Liver (tissue), 9 donors: ENCODE data around the gene IL11. TPM values are rescaled to one million over a fixed set of nuclear protein-coding genes. Genes with fewer than 3 reads are reported as not detected.
A peak's percentile ranks its signal among the peaks of the same experiment; 100 is the strongest.

Experiments
- DNase-seq: peaks from one replicate; pipeline ENCODE4 v3.0.0-alpha.2; 2017; ENCODE audit warnings: low spot score
- H3K27ac ChIP-seq, 2 donors: one replicate each; pipeline ENCODE4 v1.7.0; 2013; ENCODE audit warnings: inconsistent platforms in 2 of 2, low read length in 2 of 2, control low read depth in 1 of 2, low read depth in 1 of 2, mild to moderate bottlenecking in 1 of 2
- H3K27me3 ChIP-seq, 4 donors: one replicate each; pipeline versions ENCODE4 v1.6.1 to v1.7.0; 2013; ENCODE audit warnings: low read length in 3 of 4, inconsistent platforms in 1 of 4, mild to moderate bottlenecking in 1 of 4, moderate library complexity in 1 of 4; ENCODE audit not compliant: control insufficient read depth in 4 of 4, insufficient read depth in 4 of 4
- H3K36me3 ChIP-seq, 4 donors: one replicate each; pipeline versions ENCODE4 v1.6.1 to v1.7.0; 2013; ENCODE audit warnings: low read length in 3 of 4, mild to moderate bottlenecking in 3 of 4, low read depth in 1 of 4, moderate library complexity in 1 of 4; ENCODE audit not compliant: control insufficient read depth in 4 of 4, insufficient read depth in 3 of 4
- H3K4me1 ChIP-seq, 4 donors: one replicate each; pipeline versions ENCODE4 v1.6.1 to v1.7.0; 2013; ENCODE audit warnings: low read length in 3 of 4, mild to moderate bottlenecking in 3 of 4, moderate library complexity in 1 of 4; ENCODE audit not compliant: control insufficient read depth in 4 of 4, insufficient read depth in 4 of 4
- H3K4me3 ChIP-seq, 3 donors: one replicate each; pipeline versions ENCODE4 v1.6.1 to v1.7.0; 2013; ENCODE audit warnings: low read length in 3 of 3, control low read depth in 1 of 3, low read depth in 1 of 3, mild to moderate bottlenecking in 1 of 3
- H3K9ac ChIP-seq, 2 donors: one replicate each; pipeline ENCODE4 v1.7.0; 2013; ENCODE audit warnings: low read length in 2 of 2, mild to moderate bottlenecking in 2 of 2, moderate library complexity in 2 of 2, control low read depth in 1 of 2, low read depth in 1 of 2
- H3K9me3 ChIP-seq, 4 donors: one replicate each; pipeline versions ENCODE4 v1.6.1 to v1.7.0; 2013; ENCODE audit warnings: low read length in 3 of 4; ENCODE audit not compliant: control insufficient read depth in 4 of 4
- EGR1 ChIP-seq, 2 donors: IDR thresholded peaks; 2 replicates each; pipeline ENCODE4 v1.6.1; 2016 to 2018; ENCODE audit warnings: antibody characterized with exemption in 2 of 2, low read depth in 2 of 2
- FOXA1 ChIP-seq: IDR thresholded peaks from 2 replicates; pipeline ENCODE4 v1.6.1; 2016; ENCODE audit warnings: antibody characterized with exemption
- FOXA2 ChIP-seq: IDR thresholded peaks from 2 replicates; pipeline ENCODE4 v1.6.1; 2016; ENCODE audit warnings: antibody characterized with exemption
- GABPA ChIP-seq, 2 donors: IDR thresholded peaks in 1 of 2; conservative IDR thresholded peaks in 1 of 2; 2 replicates each; pipeline ENCODE4 v1.6.1; 2016; ENCODE audit warnings: antibody characterized with exemption in 2 of 2, mild to moderate bottlenecking in 1 of 2, moderate library complexity in 1 of 2
- HNF4A ChIP-seq, 2 donors: conservative IDR thresholded peaks; 2 replicates each; pipeline ENCODE4 v1.6.1; 2016; ENCODE audit warnings: antibody characterized with exemption in 2 of 2, mild to moderate bottlenecking in 2 of 2
- HNF4G ChIP-seq: IDR thresholded peaks from 2 replicates; pipeline ENCODE4 v1.6.1; 2016; ENCODE audit warnings: antibody characterized with exemption
- NR2F2 ChIP-seq: IDR thresholded peaks from 2 replicates; pipeline ENCODE4 v1.6.1; 2016; ENCODE audit warnings: antibody characterized with exemption
- RAD21 ChIP-seq, 2 donors: IDR thresholded peaks; 2 replicates each; pipeline ENCODE4 v1.6.1; 2016; ENCODE audit warnings: antibody characterized with exemption in 2 of 2, mild to moderate bottlenecking in 2 of 2
- RXRA ChIP-seq, 2 donors: IDR thresholded peaks; 2 replicates each; pipeline ENCODE4 v1.6.1; 2017 to 2018; ENCODE audit warnings: antibody characterized with exemption in 2 of 2, mild to moderate bottlenecking in 1 of 2
- SP1 ChIP-seq: IDR thresholded peaks from 2 replicates; pipeline ENCODE4 v1.6.1; 2018; ENCODE audit warnings: antibody characterized with exemption, mild to moderate bottlenecking
- TAF1 ChIP-seq: conservative IDR thresholded peaks from 2 replicates; pipeline ENCODE4 v1.6.1; 2016; ENCODE audit warnings: antibody characterized with exemption, mild to moderate bottlenecking
- YY1 ChIP-seq: IDR thresholded peaks from 2 replicates; pipeline ENCODE4 v1.6.1; 2016; ENCODE audit warnings: antibody characterized with exemption, mild to moderate bottlenecking
- WGBS: extraction: QIAGEN DNeasy Blood & Tissue Kit; methylation state at CpG from one replicate; pipeline ENCODE4 v1.1.7; 2013; 5-methylcytosine and 5-hydroxymethylcytosine counted together
- polyA plus RNA-seq, 2 donors: library from polyadenylated mRNA; stranded (reverse) in 1 of 2; unstranded in 1 of 2; fragments of 200-250 nt in 1 of 2; fragments of >200 nt in 1 of 2; fragmentation: Nextera tagmentation in 1 of 2; extraction: Ambion mirVana in 1 of 2; gene quantifications; one replicate each; pipeline versions ENCODE4 v1.2.1 to v1.2.3, GENCODE V29; 2013 to 2015
- total RNA-seq, 2 donors: library from RNA; depleted of rRNA; stranded (reverse); fragments of >200 nt; gene quantifications; one replicate each; pipeline ENCODE4 v1.2.3, GENCODE V29; 2014
- TF ChIP-seq, protein P1 (sequence below): IDR thresholded peaks from 2 replicates; pipeline ENCODE4 v1.6.1; 2016; ENCODE audit warnings: antibody characterized with exemption
- TF ChIP-seq, protein P2 (sequence below): fragments of 150-350 bp; IDR thresholded peaks from 2 replicates; pipeline ENCODE4 v1.5.1; 2017; ENCODE audit warnings: improper control_type of control experiment, low read depth, low read length; ENCODE audit not compliant: missing input control
- TF ChIP-seq, protein P3 (sequence below): IDR thresholded peaks from 2 replicates; pipeline ENCODE4 v1.6.1; 2016; ENCODE audit warnings: antibody characterized with exemption, mild to moderate bottlenecking
- TF ChIP-seq, protein P4 (sequence below): IDR thresholded peaks from 2 replicates; pipeline ENCODE4 v1.6.1; 2016; ENCODE audit warnings: antibody characterized with exemption
- TF ChIP-seq, protein P5 (sequence below): IDR thresholded peaks from 2 replicates; pipeline ENCODE4 v1.6.1; 2016; ENCODE audit warnings: antibody characterized with exemption
- donor health status: healthy.
- donor health status: healthy.
- donor health status: healthy.
- donor health status: healthy.
- donor health status: healthy.

IL11 gene
- total and polyA plus RNA-seq, 4 donors, result not detected

DNA sequence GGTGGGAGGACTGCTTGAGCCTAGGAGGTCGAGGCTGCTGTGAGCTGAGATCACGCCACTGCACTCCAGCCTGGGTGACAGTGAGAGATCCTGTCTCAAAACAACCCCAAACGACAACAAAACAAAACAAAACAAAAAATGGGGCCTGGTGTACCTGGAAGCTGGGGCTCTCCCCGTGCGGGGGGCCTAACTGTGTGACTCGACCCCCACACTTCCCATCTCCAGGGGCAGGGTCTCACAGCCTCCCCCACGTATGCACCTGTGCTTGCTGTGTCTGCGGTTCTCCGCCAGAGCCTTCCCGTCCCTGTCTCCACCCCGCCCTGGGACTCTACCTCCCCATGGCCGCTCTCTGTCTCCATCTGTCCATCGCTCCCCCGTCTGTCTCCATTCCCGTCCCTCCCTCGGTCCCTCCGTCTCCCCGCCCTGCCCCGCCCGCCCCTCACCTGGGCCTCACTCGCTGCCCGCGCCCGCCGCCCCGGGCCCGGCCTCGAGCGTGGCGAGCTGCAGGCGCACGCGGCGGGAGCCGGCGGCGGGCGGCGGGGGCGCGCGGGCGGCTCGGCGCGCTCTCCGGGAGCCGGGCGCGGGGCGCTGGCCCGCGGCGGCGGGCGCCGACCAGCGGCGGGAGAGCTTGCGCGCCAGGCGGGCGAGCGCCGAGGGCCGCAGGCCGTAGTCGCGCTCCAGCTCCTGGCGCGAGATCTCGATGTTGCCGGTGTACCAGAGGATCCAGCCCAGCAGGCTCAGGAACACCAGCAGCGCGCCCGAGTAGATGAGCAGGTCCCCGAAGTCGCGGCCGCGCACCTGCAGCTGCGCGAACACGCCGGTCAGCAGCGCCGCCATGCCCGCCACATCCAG lies 13.2 kb upstream of the IL11 start:
- peak; percentile 50 for DNase-seq
- Histone ChIP-seq H3K27ac (no peak overlapping the region), H3K9me3 (no peaks in the 10 kb centered on the region), H3K9ac (no peak overlapping the region), H3K4me3 (peak overlapping the region; percentile 28 to 71 (median 64)), H3K27me3 (no peaks in the 10 kb centered on the region), H3K36me3 (peaks cover 5 to 14% (median 9%) of the 10 kb centered on the region in 4 donors), H3K4me1 (peaks cover 16 to 37% (median 30%) of the 10 kb centered on the region in 4 donors)
- 5% methylated on average over 88 of the region's 88 CpGs for WGBS
- TF ChIP-seq, protein P1, sequence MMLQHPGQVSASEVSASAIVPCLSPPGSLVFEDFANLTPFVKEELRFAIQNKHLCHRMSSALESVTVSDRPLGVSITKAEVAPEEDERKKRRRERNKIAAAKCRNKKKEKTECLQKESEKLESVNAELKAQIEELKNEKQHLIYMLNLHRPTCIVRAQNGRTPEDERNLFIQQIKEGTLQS, result no peak
- TF ChIP-seq, protein P2, sequence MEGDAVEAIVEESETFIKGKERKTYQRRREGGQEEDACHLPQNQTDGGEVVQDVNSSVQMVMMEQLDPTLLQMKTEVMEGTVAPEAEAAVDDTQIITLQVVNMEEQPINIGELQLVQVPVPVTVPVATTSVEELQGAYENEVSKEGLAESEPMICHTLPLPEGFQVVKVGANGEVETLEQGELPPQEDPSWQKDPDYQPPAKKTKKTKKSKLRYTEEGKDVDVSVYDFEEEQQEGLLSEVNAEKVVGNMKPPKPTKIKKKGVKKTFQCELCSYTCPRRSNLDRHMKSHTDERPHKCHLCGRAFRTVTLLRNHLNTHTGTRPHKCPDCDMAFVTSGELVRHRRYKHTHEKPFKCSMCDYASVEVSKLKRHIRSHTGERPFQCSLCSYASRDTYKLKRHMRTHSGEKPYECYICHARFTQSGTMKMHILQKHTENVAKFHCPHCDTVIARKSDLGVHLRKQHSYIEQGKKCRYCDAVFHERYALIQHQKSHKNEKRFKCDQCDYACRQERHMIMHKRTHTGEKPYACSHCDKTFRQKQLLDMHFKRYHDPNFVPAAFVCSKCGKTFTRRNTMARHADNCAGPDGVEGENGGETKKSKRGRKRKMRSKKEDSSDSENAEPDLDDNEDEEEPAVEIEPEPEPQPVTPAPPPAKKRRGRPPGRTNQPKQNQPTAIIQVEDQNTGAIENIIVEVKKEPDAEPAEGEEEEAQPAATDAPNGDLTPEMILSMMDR, result peak; percentile 12

DNA sequence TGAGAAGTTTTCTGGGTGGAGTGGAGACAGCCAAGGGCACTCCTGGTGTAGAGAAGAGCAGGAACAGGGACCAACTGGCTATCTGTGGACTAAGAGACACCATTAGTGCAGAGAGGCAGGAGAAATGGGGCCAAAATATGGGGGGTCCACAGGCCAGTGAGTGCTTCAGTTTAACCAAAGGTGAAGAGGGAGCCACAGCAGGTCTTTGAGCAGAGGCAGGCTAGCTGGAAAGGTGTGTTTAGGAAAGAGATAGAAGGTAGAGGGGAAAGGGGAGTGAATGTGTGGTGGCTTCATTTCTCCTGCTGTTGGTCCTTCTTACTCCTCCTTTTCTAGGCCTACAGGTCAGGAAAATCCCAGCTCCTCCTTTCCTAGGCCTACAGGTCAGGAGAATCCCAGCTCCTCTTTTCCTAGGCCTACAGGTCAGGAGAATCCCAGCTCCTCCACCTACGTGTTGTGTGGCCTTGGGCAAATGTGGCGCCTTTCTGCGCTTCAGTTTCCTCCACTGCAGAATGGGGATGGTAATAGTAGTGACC lies 12.3 kb upstream of the IL11 start:
- WGBS, result 97% methylated on average over 3 of the region's 3 CpGs
- H3K4me1 ChIP-seq, result peaks cover 15 to 29% (median 24%) of the 10 kb centered on the region in 4 donors
- no peak for DNase-seq
- H3K9ac ChIP-seq, result no peak overlapping the region
- no peak overlapping the region for H3K27ac ChIP-seq
- peaks cover 0 to 2% (median 0%) of the 10 kb centered on the region in 4 donors for H3K27me3 ChIP-seq
- H3K36me3 ChIP-seq, result peaks cover 0 to 6% (median 2%) of the 10 kb centered on the region in 4 donors
- H3K9me3 ChIP-seq, result no peaks in the 10 kb centered on the region
- TF ChIP-seq EGR1 (IDR thresholded peaks at IDR 0.05; ENCODE audit: low read depth in 2 of 2) (no peak), YY1 (no peak), NR2F2 (no peak), RXRA (IDR thresholded peaks at IDR 0.05) (no peak), RAD21 (IDR thresholded peaks at IDR 0.05) (no peak), HNF4G (no peak), SP1 (no peak), GABPA (IDR thresholded peaks at IDR 0.05 in 1 of 2, conservative IDR thresholded peaks at IDR 0.05 in 1 of 2) (no peak), FOXA2 (no peak), HNF4A (conservative IDR thresholded peaks at IDR 0.05) (no peak), TAF1 (no peak), FOXA1 (no peak)
- TF ChIP-seq, protein P1, result no peak
- TF ChIP-seq, protein P3, sequence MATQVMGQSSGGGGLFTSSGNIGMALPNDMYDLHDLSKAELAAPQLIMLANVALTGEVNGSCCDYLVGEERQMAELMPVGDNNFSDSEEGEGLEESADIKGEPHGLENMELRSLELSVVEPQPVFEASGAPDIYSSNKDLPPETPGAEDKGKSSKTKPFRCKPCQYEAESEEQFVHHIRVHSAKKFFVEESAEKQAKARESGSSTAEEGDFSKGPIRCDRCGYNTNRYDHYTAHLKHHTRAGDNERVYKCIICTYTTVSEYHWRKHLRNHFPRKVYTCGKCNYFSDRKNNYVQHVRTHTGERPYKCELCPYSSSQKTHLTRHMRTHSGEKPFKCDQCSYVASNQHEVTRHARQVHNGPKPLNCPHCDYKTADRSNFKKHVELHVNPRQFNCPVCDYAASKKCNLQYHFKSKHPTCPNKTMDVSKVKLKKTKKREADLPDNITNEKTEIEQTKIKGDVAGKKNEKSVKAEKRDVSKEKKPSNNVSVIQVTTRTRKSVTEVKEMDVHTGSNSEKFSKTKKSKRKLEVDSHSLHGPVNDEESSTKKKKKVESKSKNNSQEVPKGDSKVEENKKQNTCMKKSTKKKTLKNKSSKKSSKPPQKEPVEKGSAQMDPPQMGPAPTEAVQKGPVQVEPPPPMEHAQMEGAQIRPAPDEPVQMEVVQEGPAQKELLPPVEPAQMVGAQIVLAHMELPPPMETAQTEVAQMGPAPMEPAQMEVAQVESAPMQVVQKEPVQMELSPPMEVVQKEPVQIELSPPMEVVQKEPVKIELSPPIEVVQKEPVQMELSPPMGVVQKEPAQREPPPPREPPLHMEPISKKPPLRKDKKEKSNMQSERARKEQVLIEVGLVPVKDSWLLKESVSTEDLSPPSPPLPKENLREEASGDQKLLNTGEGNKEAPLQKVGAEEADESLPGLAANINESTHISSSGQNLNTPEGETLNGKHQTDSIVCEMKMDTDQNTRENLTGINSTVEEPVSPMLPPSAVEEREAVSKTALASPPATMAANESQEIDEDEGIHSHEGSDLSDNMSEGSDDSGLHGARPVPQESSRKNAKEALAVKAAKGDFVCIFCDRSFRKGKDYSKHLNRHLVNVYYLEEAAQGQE, result no peak
- TF ChIP-seq, protein P2, result no peak
- TF ChIP-seq, protein P4, sequence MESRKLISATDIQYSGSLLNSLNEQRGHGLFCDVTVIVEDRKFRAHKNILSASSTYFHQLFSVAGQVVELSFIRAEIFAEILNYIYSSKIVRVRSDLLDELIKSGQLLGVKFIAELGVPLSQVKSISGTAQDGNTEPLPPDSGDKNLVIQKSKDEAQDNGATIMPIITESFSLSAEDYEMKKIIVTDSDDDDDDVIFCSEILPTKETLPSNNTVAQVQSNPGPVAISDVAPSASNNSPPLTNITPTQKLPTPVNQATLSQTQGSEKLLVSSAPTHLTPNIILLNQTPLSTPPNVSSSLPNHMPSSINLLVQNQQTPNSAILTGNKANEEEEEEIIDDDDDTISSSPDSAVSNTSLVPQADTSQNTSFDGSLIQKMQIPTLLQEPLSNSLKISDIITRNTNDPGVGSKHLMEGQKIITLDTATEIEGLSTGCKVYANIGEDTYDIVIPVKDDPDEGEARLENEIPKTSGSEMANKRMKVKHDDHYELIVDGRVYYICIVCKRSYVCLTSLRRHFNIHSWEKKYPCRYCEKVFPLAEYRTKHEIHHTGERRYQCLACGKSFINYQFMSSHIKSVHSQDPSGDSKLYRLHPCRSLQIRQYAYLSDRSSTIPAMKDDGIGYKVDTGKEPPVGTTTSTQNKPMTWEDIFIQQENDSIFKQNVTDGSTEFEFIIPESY, result no peak
- TF ChIP-seq, protein P5, sequence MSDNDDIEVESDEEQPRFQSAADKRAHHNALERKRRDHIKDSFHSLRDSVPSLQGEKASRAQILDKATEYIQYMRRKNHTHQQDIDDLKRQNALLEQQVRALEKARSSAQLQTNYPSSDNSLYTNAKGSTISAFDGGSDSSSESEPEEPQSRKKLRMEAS, result no peak
- no peak overlapping the region for H3K4me3 ChIP-seq
